Endothelial cell of umbilical vein (primary cell): Measurements from ENCODE around the gene GRM7. TPM values are rescaled to one million over a fixed set of nuclear protein-coding genes. Genes with fewer than 3 reads are reported as not detected.

Experiments used
- BruUV-seq: library from RNA; stranded (reverse); fragments of 400-500 nt; replicated peaks from 2 replicates; lab custom pipeline; 2021; lab: Mats Ljungman, UMichigan
- CTCF ChIA-PET: fragments of 300-600, 350-600 bp; sonication (Branson Sonifier 250); formaldehyde crosslinking; loops from one replicate; lab custom pipeline; 2021; ENCODE audit warnings: antibody characterized with exemption, inconsistent platforms; lab: Charles Lee
- POLR2A ChIA-PET: fragments of 300-600, 350-600 bp; sonication (Branson Sonifier 250); formaldehyde crosslinking; loops from one replicate; lab custom pipeline; 2021; ENCODE audit warnings: antibody characterized with exemption, inconsistent platforms; lab: Charles Lee
- DNase-seq: peaks from one replicate; pipeline ENCODE4 v3.0.0-alpha.2; 2011; ENCODE audit warnings: low read depth, low spot score
- FAIRE-seq: peaks from 2 replicates; lab custom pipeline; 2011; peaks lifted over from hg19 to GRCh38; lab: Jason Lieb, UNC
- H2AFZ ChIP-seq: 2 replicates; pipeline ENCODE4 v1.6.0; 2012; ENCODE audit warnings: low read depth, low read length, control low read depth, inconsistent platforms
- H3K27ac ChIP-seq: 2 replicates; pipeline ENCODE4 v1.5.1; 2011; ENCODE audit warnings: low read depth, mild to moderate bottlenecking, control low read depth, low read length, moderate library complexity; ENCODE audit not compliant: insufficient read depth
- H3K27me3 ChIP-seq, 2 experiments: 2 replicates each; pipeline versions ENCODE4 v1.6.0 to v1.6.1; 2011; ENCODE audit warnings: low read length in 2 of 2, mixed read lengths in 1 of 2; ENCODE audit not compliant: control insufficient read depth in 2 of 2, insufficient read depth in 2 of 2
- H3K36me3 ChIP-seq, 2 experiments: 2 replicates in 1 of 2; 3 replicates in 1 of 2; pipeline ENCODE4 v1.5.1; 2011; ENCODE audit warnings: low read length in 2 of 2, mild to moderate bottlenecking in 1 of 2, moderate library complexity in 1 of 2; ENCODE audit not compliant: control insufficient read depth in 2 of 2, insufficient read depth in 2 of 2; ENCODE audit errors: extremely low read depth in 1 of 2
- H3K4me1 ChIP-seq: 3 replicates; pipeline ENCODE4 v1.5.1; 2011; ENCODE audit warnings: mild to moderate bottlenecking, low read length; ENCODE audit not compliant: control insufficient read depth, insufficient read depth; ENCODE audit errors: extremely low read depth
- H3K4me2 ChIP-seq: 2 replicates; pipeline ENCODE4 v1.6.1; 2011; ENCODE audit warnings: low read length, control low read depth, mixed read lengths; ENCODE audit not compliant: insufficient read depth
- H3K4me3 ChIP-seq, 3 experiments: fragments of 200-600 bp in 1 of 3; sonication (generic), shearing (Covaris generic) in 1 of 3; replicated peaks in 1 of 3; 2 replicates each; pipeline ENCODE4 v1.5.1; 2011 to 2016; ENCODE audit warnings: control low read depth in 3 of 3, low read length in 3 of 3, mild to moderate bottlenecking in 2 of 3, inconsistent platforms in 1 of 3, low read depth in 1 of 3, moderate library complexity in 1 of 3; ENCODE audit not compliant: insufficient read depth in 1 of 3
- H3K79me2 ChIP-seq: 2 replicates; pipeline ENCODE4 v1.6.0; 2012; ENCODE audit warnings: low read length, inconsistent platforms; ENCODE audit not compliant: control insufficient read depth, insufficient read depth
- H3K9ac ChIP-seq: replicated peaks from 2 replicates; pipeline ENCODE3; 2011; ENCODE audit warnings: low read length, control low read depth; ENCODE audit not compliant: insufficient read depth; ENCODE audit errors: extremely low read depth
- H3K9me1 ChIP-seq: replicated peaks from 3 replicates; pipeline ENCODE4 v1.6.0; 2011; ENCODE audit warnings: mild to moderate bottlenecking, low read length; ENCODE audit not compliant: control insufficient read depth, insufficient read depth; ENCODE audit errors: extremely low read depth
- H3K9me3 ChIP-seq: replicated peaks from 2 replicates; pipeline ENCODE4 v1.5.1; 2012; ENCODE audit warnings: low read length, inconsistent platforms; ENCODE audit not compliant: control insufficient read depth, insufficient read depth
- H4K20me1 ChIP-seq: replicated peaks from 2 replicates; pipeline ENCODE3; 2011; ENCODE audit warnings: mild to moderate bottlenecking, low read length; ENCODE audit not compliant: control insufficient read depth, insufficient read depth; ENCODE audit errors: extremely low read depth
- EZH2 ChIP-seq: IDR thresholded peaks from 2 replicates; pipeline ENCODE4 v1.6.1; 2012; ENCODE audit warnings: borderline replicate concordance, low read depth, mild to moderate bottlenecking, moderate library complexity, low read length, inconsistent platforms; ENCODE audit not compliant: severe bottlenecking
- FOS ChIP-seq: IDR thresholded peaks from 2 replicates; pipeline ENCODE4 v1.6.1; 2011; ENCODE audit warnings: mild to moderate bottlenecking, low read length, moderate library complexity, borderline replicate concordance; ENCODE audit not compliant: insufficient read depth
- GATA2 ChIP-seq: IDR thresholded peaks from 2 replicates; pipeline ENCODE4 v1.7.0; 2011; ENCODE audit warnings: low read depth, mild to moderate bottlenecking, moderate library complexity, mixed read lengths, low read length; ENCODE audit not compliant: insufficient read length, insufficient read depth
- JUN ChIP-seq: IDR thresholded peaks from 2 replicates; pipeline ENCODE4 v1.6.1; 2011; ENCODE audit warnings: borderline replicate concordance, low read depth; ENCODE audit not compliant: insufficient read length, insufficient read depth
- MAX ChIP-seq: IDR thresholded peaks from 2 replicates; pipeline ENCODE4 v1.6.1; 2011; ENCODE audit not compliant: insufficient read depth, insufficient read length
- MYC ChIP-seq: IDR thresholded peaks from one replicate; pipeline ENCODE4 v1.6.1; 2011; ENCODE audit warnings: mild to moderate bottlenecking, low read depth, low read length
- POLR2A ChIP-seq: IDR thresholded peaks from 2 replicates; pipeline ENCODE4 v1.6.1; 2012; ENCODE audit warnings: low read depth, mild to moderate bottlenecking, control low read depth, low read length
- POLR2AphosphoS5 ChIP-seq: IDR thresholded peaks from 2 replicates; pipeline ENCODE4 v1.6.1; 2012; ENCODE audit warnings: low read depth, mild to moderate bottlenecking, control low read depth, low read length, moderate library complexity; ENCODE audit not compliant: insufficient read depth
- dilution Hi-C: fragments of 300-500 bp; cut with MboI; formaldehyde crosslinking; loops from one replicate; pipeline ENCODE4 v1.15.0; 2019; ENCODE audit warnings: low sequenced_read_pairs; ENCODE audit not compliant: extremely low pct_ligation_motif_present
- intact Hi-C: fragments of 100-400 bp; cut with micrococcal nuclease; formaldehyde crosslinking; loops from one replicate; pipeline ENCODE4 v1.10.0; 2022
- polyA plus RNA-seq, 4 experiments: library from polyadenylated mRNA; depleted of rRNA in 3 of 4; stranded (reverse) in 3 of 4; unstranded in 1 of 4; fragments of >200 nt; gene quantifications; 2 replicates each; pipeline versions ENCODE4 v1.2.1 to v1.2.3, GENCODE V29; 2011 to 2012; ENCODE audit warnings: missing spikeins in 1 of 4
- total RNA-seq: library from RNA; stranded (reverse); gene quantifications from 2 replicates; pipeline ENCODE4 v1.2.3, GENCODE V29; 2021
- TF ChIP-seq, protein P1 (sequence below), 2 donors: IDR thresholded peaks; 1 replicate in 1 of 2; 2 replicates in 1 of 2; pipeline ENCODE4 v1.5.1; 2011; ENCODE audit warnings: low read length in 2 of 2, mild to moderate bottlenecking in 2 of 2, moderate library complexity in 2 of 2, control low read depth in 1 of 2, inconsistent platforms in 1 of 2, low read depth in 1 of 2; ENCODE audit not compliant: insufficient read depth in 1 of 2; ENCODE audit errors: extremely low read depth in 1 of 2

The GRM7 gene
- total and polyA plus RNA-seq, 2 donors (not counting 3 experiments of a cell fraction or from before 2014, with no cell fraction given) = 0.12 TPM; not detected in 1

- no peak overlapping the region for H3K27ac ChIP-seq
- POLR2A ChIA-PET = no interaction called here
- BruUV-seq = no TSS peak
These were observed 859.9 kb downstream of the GRM7 start for GRCh38 chr3:7720649-7721297.

More at GRCh38 chr3:7720649-7721297, 859.9 kb downstream of the GRM7 start:
- Histone ChIP-seq H3K9me1 (no peaks in the 10 kb centered on the region), H3K4me2 (no peak overlapping the region), H3K9ac (no peak overlapping the region), H2AFZ (no peak overlapping the region), H3K4me3 (no peak overlapping the region), H3K4me1 (no peaks in the 10 kb centered on the region), H3K9me3 (no peaks in the 10 kb centered on the region), H3K27me3 (no peaks in the 10 kb centered on the region), H3K79me2 (no peaks in the 10 kb centered on the region), H3K36me3 (no peaks in the 10 kb centered on the region), H4K20me1 (no peaks in the 10 kb centered on the region)
- dilution Hi-C loops (no loop called here), intact Hi-C loops (no loop called here)
- FAIRE-seq (no peak), DNase-seq (no peak)
- CTCF ChIA-PET = no interaction called here
- TF ChIP-seq EZH2 (no peak), MAX (no peak), POLR2AphosphoS5 (no peak), MYC (no peak), POLR2A (no peak), GATA2 (no peak), JUN (no peak), FOS (no peak)
- TF ChIP-seq, protein P1, sequence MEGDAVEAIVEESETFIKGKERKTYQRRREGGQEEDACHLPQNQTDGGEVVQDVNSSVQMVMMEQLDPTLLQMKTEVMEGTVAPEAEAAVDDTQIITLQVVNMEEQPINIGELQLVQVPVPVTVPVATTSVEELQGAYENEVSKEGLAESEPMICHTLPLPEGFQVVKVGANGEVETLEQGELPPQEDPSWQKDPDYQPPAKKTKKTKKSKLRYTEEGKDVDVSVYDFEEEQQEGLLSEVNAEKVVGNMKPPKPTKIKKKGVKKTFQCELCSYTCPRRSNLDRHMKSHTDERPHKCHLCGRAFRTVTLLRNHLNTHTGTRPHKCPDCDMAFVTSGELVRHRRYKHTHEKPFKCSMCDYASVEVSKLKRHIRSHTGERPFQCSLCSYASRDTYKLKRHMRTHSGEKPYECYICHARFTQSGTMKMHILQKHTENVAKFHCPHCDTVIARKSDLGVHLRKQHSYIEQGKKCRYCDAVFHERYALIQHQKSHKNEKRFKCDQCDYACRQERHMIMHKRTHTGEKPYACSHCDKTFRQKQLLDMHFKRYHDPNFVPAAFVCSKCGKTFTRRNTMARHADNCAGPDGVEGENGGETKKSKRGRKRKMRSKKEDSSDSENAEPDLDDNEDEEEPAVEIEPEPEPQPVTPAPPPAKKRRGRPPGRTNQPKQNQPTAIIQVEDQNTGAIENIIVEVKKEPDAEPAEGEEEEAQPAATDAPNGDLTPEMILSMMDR (IDR thresholded peaks at IDR 0.05; ENCODE audit: extremely low read depth in 1 of 2, insufficient read depth in 1 of 2, low read depth in 1 of 2, low read length in 2 of 2) = no peak
